Lower leg skin (tissue), 4 donors: Measurements from ENCODE around the gene SAMD10. TPM values are rescaled to one million over a fixed set of nuclear protein-coding genes. Genes with fewer than 3 reads are reported as not detected.

ENCODE experiments used
- DNase-seq, 2 donors: peaks; one replicate each; pipeline ENCODE4 v3.0.0-alpha.2; 2019; ENCODE audit warnings: low spot score in 2 of 2
- H3K4me3 ChIP-seq: fragments of 200-600 bp; sonication (generic); 2 replicates; pipeline ENCODE4 v1.5.1; 2017; ENCODE audit warnings: mild to moderate bottlenecking, low read depth; ENCODE audit not compliant: poor library complexity, severe bottlenecking
- CTCF ChIP-seq, 3 donors: fragments of 450-650 bp; IDR thresholded peaks; one replicate each; pipeline ENCODE4 v1.5.1; 2016; ENCODE audit warnings: antibody characterized with exemption in 3 of 3, mild to moderate bottlenecking in 3 of 3, moderate library complexity in 2 of 3
- POLR2A ChIP-seq, 2 donors: fragments of 450-650 bp; IDR thresholded peaks; one replicate each; pipeline ENCODE4 v1.6.1; 2016 to 2017; ENCODE audit warnings: antibody characterized with exemption in 2 of 2, mild to moderate bottlenecking in 1 of 2, moderate library complexity in 1 of 2
- WGBS, 2 donors: methylation state at CpG; one replicate each; pipeline ENCODE4 v1.1.5; 2018; 5-methylcytosine and 5-hydroxymethylcytosine counted together
- intact Hi-C: fragments of 100-400 bp; cut with DNase I; formaldehyde crosslinking; loops from one replicate; pipeline ENCODE4 v1.15.0; 2023; ENCODE audit warnings: low total_unique reads
- total RNA-seq, 4 donors: library from RNA; depleted of rRNA; stranded (reverse); fragments of >200 nt; gene quantifications; one replicate each; pipeline ENCODE4 v1.1.0, GENCODE V29; 2016

The SAMD10 gene
- total RNA-seq, 4 donors from 2014 or later = 8.1 to 11.3 (median 10.6) TPM

- 92 to 94% methylated on average over 34 to 38 of the region's 39 CpGs for WGBS, 2 donors
- DNase-seq = no peak
- intact Hi-C loops = no loop called here
- H3K4me3 ChIP-seq = no peak overlapping the region
- TF ChIP-seq CTCF (IDR thresholded peaks at IDR 0.05) (no peak), POLR2A (IDR thresholded peaks at IDR 0.05) (no peak)
These were observed 33.2 kb downstream of the SAMD10 start for GRCh38 chr20:63945921-63946920.

GRCh38 chr20:63945031-63945658, 34.3 kb downstream of the SAMD10 start:
- TF ChIP-seq POLR2A (IDR thresholded peaks at IDR 0.05) = no peak
- TF ChIP-seq CTCF (IDR thresholded peaks at IDR 0.05) = no peak
- no peak overlapping the region for H3K4me3 ChIP-seq
- 85 to 88% methylated on average over 16 to 17 of the region's 17 CpGs for WGBS, 2 donors
- intact Hi-C loops = no loop called here
- DNase-seq = no peak

GRCh38 chr20:63944078-63944941, 35.1 kb downstream of the SAMD10 start:
- TF ChIP-seq CTCF (IDR thresholded peaks at IDR 0.05) (no peak), POLR2A (IDR thresholded peaks at IDR 0.05) (no peak)

GRCh38 chr20:63943808-63944077, 35.7 kb downstream of the SAMD10 start:
- 95 to 100% methylated on average over 1 to 3 of the region's 3 CpGs for WGBS, 2 donors
- intact Hi-C loops = no loop called here
- H3K4me3 ChIP-seq = no peak overlapping the region
- TF ChIP-seq POLR2A (IDR thresholded peaks at IDR 0.05) = no peak
- no peak for TF ChIP-seq CTCF (IDR thresholded peaks at IDR 0.05)
- DNase-seq = no peak

More at GRCh38 chr20:63944078-63944941, 35.1 kb downstream of the SAMD10 start:
- DNase-seq = no peak
- no peak overlapping the region for H3K4me3 ChIP-seq
- intact Hi-C loops = no loop called here
- WGBS, 2 donors = 91 to 92% methylated on average over 20 to 30 of the region's 35 CpGs

- 87 to 95% methylated on average over 11 to 19 of the region's 19 CpGs for WGBS, 2 donors
- intact Hi-C loops = no loop called here
- DNase-seq = no peak
- no peak for TF ChIP-seq POLR2A (IDR thresholded peaks at IDR 0.05)
- no peak for TF ChIP-seq CTCF (IDR thresholded peaks at IDR 0.05)
- no peak overlapping the region for H3K4me3 ChIP-seq
These were observed 36.3 kb downstream of the SAMD10 start for GRCh38 chr20:63942969-63943807.
